GM18519 (cell line): ENCODE measurements around the gene CHPT1.
"Not testable (repeated sequence)": the region's sequence is repeated elsewhere in the genome, so short reads cannot be mapped to it uniquely, and the experiment has no call there.

Experiments used
- ATAC-seq: cut with Tn5 transposase; IDR thresholded peaks from one replicate; pipeline ENCODE4 v1.9.1; 2021; ENCODE audit warnings: mild to moderate bottlenecking, moderate library complexity; ENCODE audit not compliant: unreplicated experiment, low FRiP score

The CHPT1 gene

GRCh38 chr12:101697197-101697929 is at the start of gene CHPT1:
Gene CHPT1 (plus strand): TSS chr12:101697640. CDS start chr12:101697862, 222 bp downstream.
- peak; percentile 45 for ATAC-seq

GRCh38 chr12:101647711-101648110 is 49.7 kb upstream of the CHPT1 start:
- no peak for ATAC-seq

- ATAC-seq, result no peak
These were observed 49.2 kb upstream of the CHPT1 start for GRCh38 chr12:101648195-101648594.

- no peak for ATAC-seq
These were observed 46.9 kb upstream of the CHPT1 start for GRCh38 chr12:101650346-101651117.

GRCh38 chr12:101653030-101653429 is 44.4 kb upstream of the CHPT1 start:
- ATAC-seq, result no peak

GRCh38 chr12:101653503-101653902 is 43.9 kb upstream of the CHPT1 start:
- no peak for ATAC-seq

- ATAC-seq, result no peak
These were observed 43.0 kb upstream of the CHPT1 start for GRCh38 chr12:101654442-101654841.

GRCh38 chr12:101655393-101655792 is 42.0 kb upstream of the CHPT1 start:
- ATAC-seq, result no peak

GRCh38 chr12:101660662-101661061 is 36.8 kb upstream of the CHPT1 start:
- not testable (repeated sequence) for ATAC-seq

- ATAC-seq, result no peak
These were observed 34.1 kb upstream of the CHPT1 start for GRCh38 chr12:101663298-101663697.

GRCh38 chr12:101664992-101665391 is 32.4 kb upstream of the CHPT1 start:
- no peak for ATAC-seq

GRCh38 chr12:101666052-101666728 is 31.2 kb upstream of the CHPT1 start:
- ATAC-seq, result no peak

GRCh38 chr12:101667591-101667990 is 29.8 kb upstream of the CHPT1 start:
- no peak for ATAC-seq

- ATAC-seq, result no peak
These were observed 27.3 kb upstream of the CHPT1 start for GRCh38 chr12:101670007-101670671.

GRCh38 chr12:101671157-101671791 is 26.2 kb upstream of the CHPT1 start:
- ATAC-seq, result peak; percentile 77

GRCh38 chr12:101671833-101672232 is 25.6 kb upstream of the CHPT1 start:
- ATAC-seq, result no peak

GRCh38 chr12:101675555-101675954 is 21.9 kb upstream of the CHPT1 start:
- no peak for ATAC-seq

GRCh38 chr12:101676497-101676896 is 20.9 kb upstream of the CHPT1 start:
- not testable (repeated sequence) for ATAC-seq

GRCh38 chr12:101678081-101678480 is 19.4 kb upstream of the CHPT1 start:
- no peak for ATAC-seq

- no peak for ATAC-seq
These were observed 17.2 kb upstream of the CHPT1 start for GRCh38 chr12:101680240-101680639.
